CD4-positive, alpha-beta T cell treated with Interleukin-10 for 1 hour (primary cell): ENCODE results near the gene CALB2.
"Not testable (repeated sequence)": the region's sequence is repeated elsewhere in the genome, so short reads cannot be mapped to it uniquely, and the experiment has no call there.

Experiments
- DNase-seq: peaks from one replicate; pipeline ENCODE4 v3.0.0-alpha.2; 2020

Gene CALB2

GRCh38 chr16:71358464-71358998 is at the start of gene CALB2:
TSS of gene CALB2 (plus strand) at chr16:71358723. CDS start at chr16:71358793, 70 bp downstream.
- peak; percentile 50 for DNase-seq

- DNase-seq: peak; percentile 33
Observed at GRCh38 chr16:71311553-71312158, 46.9 kb upstream of the CALB2 start.

- DNase-seq: not testable (repeated sequence)
Observed at GRCh38 chr16:71313591-71313990, 44.9 kb upstream of the CALB2 start.

- DNase-seq: no peak
Observed at GRCh38 chr16:71315269-71315668, 43.3 kb upstream of the CALB2 start.

- DNase-seq: no peak
Observed at GRCh38 chr16:71319999-71320398, 38.5 kb upstream of the CALB2 start.

GRCh38 chr16:71327720-71328119 is 30.8 kb upstream of the CALB2 start:
- DNase-seq: no peak

- DNase-seq: no peak
Observed at GRCh38 chr16:71328151-71328550, 30.4 kb upstream of the CALB2 start.

- no peak for DNase-seq
Observed at GRCh38 chr16:71337631-71338030, 20.9 kb upstream of the CALB2 start.

GRCh38 chr16:71338193-71338592 is 20.3 kb upstream of the CALB2 start:
- DNase-seq: no peak

- no peak for DNase-seq
Observed at GRCh38 chr16:71338632-71339031, 19.9 kb upstream of the CALB2 start.

GRCh38 chr16:71339236-71340171 is 19.0 kb upstream of the CALB2 start:
- DNase-seq: no peak

- DNase-seq: no peak
Observed at GRCh38 chr16:71340406-71340805, 18.1 kb upstream of the CALB2 start.

- DNase-seq: no peak
Observed at GRCh38 chr16:71341881-71342280, 16.6 kb upstream of the CALB2 start.

- DNase-seq: no peak
Observed at GRCh38 chr16:71343078-71343477, 15.4 kb upstream of the CALB2 start.

- DNase-seq: no peak
Observed at GRCh38 chr16:71344315-71344905, 14.1 kb upstream of the CALB2 start.

GRCh38 chr16:71345031-71345430 is 13.5 kb upstream of the CALB2 start:
- DNase-seq: no peak

GRCh38 chr16:71347146-71347545 is 11.4 kb upstream of the CALB2 start:
- DNase-seq: no peak

GRCh38 chr16:71348262-71349085 is 10.0 kb upstream of the CALB2 start:
- DNase-seq: no peak

GRCh38 chr16:71350821-71351557 is 7.5 kb upstream of the CALB2 start:
- DNase-seq: no peak

- no peak for DNase-seq
Observed at GRCh38 chr16:71351558-71351901, 7.0 kb upstream of the CALB2 start.

GRCh38 chr16:71352466-71352865 is 6.1 kb upstream of the CALB2 start:
- DNase-seq: no peak

GRCh38 chr16:71352963-71353460 is 5.5 kb upstream of the CALB2 start:
- no peak for DNase-seq
